ENCODE measurements around the gene CLN6.
"Not testable (repeated sequence)": the region's sequence is repeated elsewhere in the genome, so short reads cannot be mapped to it uniquely, and the experiment has no call there.

CLN6 gene

DNA sequence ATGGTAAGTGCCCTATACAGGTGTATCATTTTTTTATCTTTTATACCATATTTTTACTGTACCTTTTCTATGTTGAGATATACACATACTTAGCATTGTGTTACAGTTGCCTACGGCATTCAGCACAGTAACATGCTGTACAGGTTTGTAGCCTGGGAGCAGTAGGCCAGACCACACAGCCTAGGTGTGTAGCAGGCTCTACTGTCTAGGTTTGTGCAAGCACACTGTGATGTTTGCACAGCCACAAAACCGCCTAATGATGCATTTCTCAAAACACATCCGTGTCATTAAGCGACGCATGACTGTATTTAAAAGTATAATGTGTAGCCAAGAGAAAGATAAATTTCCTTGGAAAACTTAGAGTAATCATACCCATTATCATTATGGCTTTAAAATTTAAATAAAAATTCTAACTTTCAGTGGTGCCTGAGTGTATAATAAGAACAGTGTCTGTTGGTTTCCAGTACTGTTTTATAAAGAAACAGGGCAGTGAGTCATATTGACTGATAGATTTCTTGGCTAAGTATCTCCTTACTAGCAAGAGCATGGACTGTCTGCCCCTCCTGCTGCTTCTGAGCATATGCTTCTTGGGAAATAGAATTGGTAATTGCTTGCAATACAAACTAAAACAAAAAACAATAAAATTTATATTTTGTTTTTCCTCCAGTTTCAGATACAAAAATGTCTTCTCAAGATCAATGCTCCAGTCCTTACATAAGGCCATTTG is 42.7 kb downstream of the CLN6 start:
- ATAC-seq: no peak

DNA sequence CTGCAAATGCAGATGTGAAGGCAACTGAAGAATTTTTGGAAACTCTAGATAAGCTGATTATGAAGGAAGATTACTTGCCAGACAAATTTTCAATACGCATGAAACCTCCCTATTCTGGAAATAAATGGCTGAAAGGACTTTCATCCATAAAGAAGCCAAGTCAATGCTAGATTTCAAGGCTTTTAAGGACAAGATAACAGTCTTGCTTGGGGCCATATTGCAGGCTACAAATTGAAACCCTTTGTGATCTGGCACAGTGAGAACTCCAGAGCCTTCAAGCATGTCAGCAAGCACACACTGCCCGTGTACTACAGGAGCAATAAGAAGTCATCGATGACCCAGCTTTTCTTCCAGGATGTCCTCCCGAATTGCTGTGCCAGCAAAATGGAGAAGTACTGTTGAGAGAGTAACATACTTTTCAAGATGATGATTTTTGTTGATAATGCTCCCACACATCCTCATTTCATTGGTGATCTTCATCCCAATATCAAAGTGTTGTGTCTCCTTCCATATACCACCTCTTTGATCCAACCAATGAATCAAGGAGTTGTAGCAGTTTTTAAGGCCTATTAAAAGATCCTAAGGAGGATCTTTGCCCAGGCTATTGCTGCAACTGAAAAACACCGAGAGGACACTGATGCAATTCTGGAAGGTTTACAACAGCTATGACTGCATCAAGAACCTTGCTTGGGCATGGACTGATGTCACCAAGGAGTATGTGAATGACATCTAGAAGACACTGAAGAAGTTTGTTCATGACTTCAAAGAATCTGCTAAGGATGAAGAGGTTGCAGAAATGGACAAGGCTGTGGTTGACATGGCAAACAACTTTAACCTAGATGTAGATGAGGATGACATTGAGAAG is 44.7 kb downstream of the CLN6 start:
- ATAC-seq: no peak

DNA sequence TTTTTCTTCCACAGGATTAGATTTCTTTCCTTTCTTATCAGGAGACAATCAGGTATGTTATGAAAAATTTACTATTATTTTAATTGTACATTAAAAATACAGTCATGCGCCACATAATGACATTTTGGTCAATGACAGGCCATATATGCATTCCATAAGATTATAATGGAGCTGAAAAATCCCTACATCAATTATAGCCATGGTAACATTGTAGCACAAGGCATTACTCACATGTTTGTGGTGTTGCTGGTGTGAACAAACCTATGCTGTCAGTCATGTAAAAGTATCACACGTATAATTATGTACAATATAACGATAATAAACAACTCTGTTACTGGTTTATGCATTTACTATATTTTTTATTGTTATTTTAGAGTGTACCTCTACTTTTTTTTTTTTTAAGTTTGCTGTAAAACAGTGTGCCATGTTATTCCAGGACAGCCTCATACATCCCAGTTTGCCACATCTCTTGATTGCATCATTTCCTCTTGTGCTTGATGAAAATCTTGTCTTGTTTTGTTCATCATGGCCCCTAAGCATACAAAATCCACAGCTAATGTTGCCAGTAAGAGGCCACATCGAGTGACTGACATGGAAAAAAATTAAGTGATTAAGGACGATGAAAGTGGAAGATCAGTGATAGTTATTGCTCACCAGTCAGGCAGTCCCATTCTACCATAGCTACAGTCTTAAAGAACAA is 45.8 kb downstream of the CLN6 start:
- ATAC-seq: no peak

DNA sequence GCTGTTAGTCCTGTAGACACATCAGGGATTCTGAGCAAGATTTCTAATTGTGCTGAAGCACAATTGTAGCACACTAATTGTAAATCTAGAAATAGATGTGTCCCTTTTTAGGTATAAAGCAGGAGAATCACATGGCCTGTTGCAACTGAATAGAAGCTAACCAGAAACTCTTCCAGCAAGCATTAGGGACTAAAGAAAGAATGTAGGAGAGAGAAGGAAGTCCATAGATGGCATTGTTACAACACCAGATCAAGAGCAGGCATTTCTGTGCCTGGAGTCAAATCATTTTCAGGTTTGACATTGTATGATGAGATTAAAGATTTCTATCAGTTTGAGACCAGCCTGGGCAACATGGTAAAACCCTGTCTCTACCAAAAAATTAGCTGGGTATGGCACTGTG is 51.8 kb downstream of the CLN6 start:
- no peak for ATAC-seq

DNA sequence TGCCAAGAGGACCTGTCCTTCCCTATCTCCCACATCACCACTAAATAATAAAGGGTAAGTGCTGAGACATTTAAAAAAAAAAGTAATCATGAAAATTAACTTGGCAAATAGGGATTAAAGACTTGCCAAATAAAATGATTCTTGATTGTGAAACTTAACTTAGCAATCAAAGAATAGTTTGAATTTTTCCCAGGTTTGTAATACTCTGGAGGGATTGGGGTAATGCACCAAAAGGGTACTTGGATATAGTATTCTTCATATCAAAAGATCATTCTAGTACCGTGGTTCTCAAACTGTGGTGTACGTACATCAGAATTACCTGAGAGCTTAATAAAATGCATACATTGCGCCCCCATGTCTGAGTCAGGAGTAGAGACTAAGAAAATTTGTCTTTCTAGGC is 52.9 kb downstream of the CLN6 start:
- ATAC-seq: no peak

DNA sequence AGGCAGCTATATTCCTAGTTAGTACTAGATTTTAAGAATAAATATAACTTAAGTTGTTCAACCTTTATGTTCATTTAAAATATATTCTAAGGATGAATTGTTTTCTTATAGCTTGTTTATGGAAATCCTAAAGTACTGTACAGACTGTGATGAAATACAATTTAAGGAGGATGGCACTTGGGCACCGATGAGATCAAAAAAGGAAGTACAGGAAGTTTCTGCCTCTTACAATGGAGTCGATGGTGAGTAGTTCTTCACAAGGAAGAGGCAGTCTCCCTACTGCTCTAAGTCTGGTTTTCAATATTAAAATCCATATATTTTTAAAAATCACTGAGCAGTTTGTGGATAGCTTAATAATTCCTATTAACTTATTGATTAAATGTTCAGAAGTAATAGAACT is 54.0 kb downstream of the CLN6 start:
- ATAC-seq: no peak

DNA sequence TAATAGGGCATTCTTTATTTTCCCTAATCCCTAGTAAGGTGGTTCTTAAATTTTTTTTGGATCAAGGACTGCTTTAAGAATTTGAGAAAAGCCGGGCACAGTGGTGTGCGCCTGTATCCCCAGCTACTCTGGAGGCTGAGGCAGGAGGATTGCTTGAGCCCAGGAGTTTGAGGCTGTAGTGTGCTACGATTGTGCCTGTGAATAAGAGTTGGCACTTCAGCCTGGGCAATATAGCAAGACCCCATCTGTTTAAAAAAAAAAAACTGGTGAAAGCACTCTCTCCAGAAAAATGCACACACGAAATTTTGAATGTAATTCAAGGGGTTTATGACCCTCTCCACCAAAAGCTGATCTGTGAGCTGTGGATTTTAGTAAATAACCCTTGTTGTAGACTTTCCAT is 56.4 kb downstream of the CLN6 start:
- no peak for ATAC-seq

DNA sequence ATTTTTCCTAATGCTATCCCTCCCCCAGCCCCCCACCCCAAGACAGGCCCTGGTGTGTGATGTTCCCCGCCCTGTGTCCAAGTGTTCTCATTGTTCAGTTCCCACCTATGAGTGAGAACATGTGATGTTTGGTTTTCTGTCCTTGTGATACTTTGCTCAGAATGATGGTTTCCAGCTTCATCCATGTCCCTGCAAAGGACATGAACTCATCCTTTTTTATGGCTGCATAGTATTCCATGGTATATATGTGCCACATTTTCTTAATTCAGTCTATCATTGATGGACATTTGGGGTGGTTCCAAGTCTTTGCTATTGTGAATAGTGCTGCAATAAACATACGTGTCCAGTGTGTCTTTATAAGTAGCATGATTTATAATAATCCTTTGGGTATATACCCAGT is 57.5 kb downstream of the CLN6 start:
- ATAC-seq: not testable (repeated sequence)

DNA sequence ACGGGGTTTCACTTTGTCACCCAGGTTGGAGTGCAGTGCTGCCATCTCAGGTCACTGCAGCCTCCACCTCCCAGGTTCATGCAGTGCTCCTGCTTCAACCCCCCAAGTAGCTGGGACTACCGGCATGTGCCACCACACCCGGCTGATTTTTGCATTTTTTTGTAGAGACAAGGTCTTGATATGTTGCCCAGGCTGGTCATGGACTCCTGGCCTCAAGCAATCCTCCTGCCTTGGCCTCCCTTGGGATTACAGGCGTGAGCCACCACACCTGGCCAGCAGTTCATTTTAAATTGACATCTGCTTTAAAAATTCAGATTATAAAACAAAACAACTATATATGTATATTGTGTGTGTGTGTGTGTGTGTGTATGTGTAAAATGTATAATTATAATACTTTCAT is 62.7 kb downstream of the CLN6 start:
- no peak for ATAC-seq

DNA sequence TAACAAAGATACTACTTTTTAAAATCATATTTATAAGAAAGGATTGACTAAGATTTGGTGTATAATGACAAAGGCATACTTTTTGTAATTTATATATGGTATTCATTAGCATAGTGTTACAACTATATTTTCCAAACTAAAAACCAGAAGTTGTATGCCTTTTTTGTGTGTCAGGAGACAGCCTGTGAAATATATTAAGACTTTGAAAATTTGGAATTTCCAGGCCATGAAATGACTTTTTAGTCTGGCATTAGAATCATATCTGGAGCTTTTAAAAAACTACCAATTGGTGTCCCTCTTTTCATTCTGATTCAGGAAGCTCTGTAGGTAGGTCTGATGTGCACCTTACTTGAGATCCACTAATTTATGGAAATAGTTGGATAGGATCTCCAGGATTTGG is 66.3 kb downstream of the CLN6 start:
- no peak for ATAC-seq

DNA sequence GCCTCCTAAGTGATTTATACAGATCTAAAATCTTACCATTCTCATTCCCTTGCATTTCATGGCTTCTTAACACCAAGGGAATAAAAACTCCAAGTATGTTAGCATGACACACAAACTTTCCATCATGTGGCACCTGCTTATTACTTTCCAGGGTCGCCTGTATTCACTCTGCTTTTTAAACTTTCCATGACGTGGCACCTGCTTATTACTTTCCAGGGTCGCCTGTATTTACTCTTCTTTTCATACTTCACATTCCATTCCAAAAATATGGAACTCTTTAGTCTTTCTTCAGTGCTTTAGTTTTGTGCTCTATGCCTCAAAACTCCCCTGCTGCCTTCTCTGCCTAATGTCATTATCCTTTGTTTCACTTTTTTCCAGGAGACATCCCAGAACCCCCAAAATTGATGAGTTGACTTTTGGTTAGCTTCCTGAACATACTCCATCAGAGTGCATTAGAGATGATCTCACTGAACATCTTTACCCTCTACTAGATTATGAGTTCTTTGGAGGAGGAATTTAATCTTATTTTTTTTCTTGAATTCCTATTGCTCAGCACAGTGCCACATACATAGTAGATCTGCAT is 71.4 kb downstream of the CLN6 start:
- ATAC-seq: no peak

DNA sequence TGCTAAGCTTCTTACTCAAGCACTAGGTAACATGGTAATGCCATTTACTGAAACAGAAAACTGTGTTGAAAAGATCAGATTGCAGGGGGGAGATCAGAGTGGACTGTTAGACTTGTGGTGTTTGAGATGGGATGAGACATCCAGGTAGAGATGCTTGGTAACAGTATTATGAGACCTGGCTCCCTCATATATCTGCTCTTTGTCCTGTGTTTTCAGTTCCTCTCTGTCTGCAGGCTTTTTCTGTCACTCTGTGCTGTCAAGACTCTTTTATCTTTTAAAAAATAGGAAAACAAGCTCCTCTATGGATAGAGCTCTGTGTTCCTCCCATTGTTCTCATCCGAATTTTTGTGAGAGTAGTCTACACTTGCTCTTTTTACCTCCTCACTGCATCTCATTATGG is 72.5 kb downstream of the CLN6 start:
- ATAC-seq: no peak
